ENCODE data around the gene PRKCE.

The PRKCE gene

DNA sequence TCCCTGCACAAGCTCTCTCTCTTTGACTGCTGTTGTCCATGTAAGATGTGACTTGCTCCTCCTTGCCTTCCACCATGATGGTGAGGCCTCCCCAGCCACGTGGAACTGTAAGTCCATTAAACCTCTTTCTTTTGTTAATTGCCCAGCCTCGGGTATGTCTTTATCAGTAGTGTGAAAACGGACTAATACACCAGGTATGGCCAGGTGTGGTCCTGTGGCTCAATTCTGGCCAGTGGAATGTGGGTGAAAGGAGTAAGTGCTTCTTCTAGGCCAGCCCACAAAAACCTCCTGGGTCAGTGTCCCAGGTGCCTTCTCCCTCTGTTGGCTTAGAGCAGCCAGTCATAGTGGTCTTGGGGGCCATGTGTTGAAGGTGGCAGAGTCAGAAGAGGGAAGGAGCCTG is 57.0 kb downstream of the PRKCE start:
- ChIA-PET CTCF (no interaction called here), POLR2A (ENCODE audit: low non-redundant PET) (no interaction called here)
- TF ChIP-seq, protein P1, sequence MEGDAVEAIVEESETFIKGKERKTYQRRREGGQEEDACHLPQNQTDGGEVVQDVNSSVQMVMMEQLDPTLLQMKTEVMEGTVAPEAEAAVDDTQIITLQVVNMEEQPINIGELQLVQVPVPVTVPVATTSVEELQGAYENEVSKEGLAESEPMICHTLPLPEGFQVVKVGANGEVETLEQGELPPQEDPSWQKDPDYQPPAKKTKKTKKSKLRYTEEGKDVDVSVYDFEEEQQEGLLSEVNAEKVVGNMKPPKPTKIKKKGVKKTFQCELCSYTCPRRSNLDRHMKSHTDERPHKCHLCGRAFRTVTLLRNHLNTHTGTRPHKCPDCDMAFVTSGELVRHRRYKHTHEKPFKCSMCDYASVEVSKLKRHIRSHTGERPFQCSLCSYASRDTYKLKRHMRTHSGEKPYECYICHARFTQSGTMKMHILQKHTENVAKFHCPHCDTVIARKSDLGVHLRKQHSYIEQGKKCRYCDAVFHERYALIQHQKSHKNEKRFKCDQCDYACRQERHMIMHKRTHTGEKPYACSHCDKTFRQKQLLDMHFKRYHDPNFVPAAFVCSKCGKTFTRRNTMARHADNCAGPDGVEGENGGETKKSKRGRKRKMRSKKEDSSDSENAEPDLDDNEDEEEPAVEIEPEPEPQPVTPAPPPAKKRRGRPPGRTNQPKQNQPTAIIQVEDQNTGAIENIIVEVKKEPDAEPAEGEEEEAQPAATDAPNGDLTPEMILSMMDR (conservative IDR thresholded peaks at IDR 0.05; ENCODE audit: low read depth): no peak
- no peak overlapping the region for H3K27ac ChIP-seq
- no peak for DNase-seq (ENCODE audit: low spot score)

DNA sequence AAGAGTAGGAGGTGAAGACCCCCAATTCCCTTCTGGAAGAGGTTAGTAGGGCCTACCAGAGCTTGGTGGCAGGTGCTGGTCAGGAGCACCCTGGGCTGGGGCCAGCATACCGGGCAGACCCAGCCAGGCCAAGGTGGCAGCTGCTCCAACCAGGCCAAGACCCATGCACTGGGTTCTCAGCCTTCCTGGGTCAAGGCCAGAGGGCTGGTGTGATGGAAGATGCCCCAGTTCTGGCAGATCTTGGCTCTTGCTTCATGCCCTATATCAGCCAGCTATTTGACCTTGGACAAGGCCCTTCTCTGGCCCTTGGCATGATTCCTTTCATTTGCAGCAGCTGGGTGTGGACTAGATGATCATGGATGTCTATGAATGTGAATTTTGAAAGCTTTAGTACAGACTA is 57.7 kb downstream of the PRKCE start:
- DNase-seq (ENCODE audit: low spot score): no peak
- TF ChIP-seq, protein P1 (conservative IDR thresholded peaks at IDR 0.05; ENCODE audit: low read depth): no peak
- POLR2A ChIA-PET (ENCODE audit: low non-redundant PET): no interaction called here
- H3K27ac ChIP-seq: no peak overlapping the region
- CTCF ChIA-PET: interaction anchor here (0.6 kb wide), 1 partner anchor 285 kb away, joined by 3 read pairs; no protein-coding TSS in a partner anchor

GRCh38 chr2:45710468-45710867 is 59.0 kb downstream of the PRKCE start:
- CTCF ChIA-PET: interaction anchor here (1.2 kb wide), 1 partner anchor 60 kb away, joined by 3 read pairs; no protein-coding TSS in a partner anchor
- TF ChIP-seq, protein P1 (conservative IDR thresholded peaks at IDR 0.05; ENCODE audit: low read depth): no peak
- POLR2A ChIA-PET (ENCODE audit: low non-redundant PET): no interaction called here
- no peak overlapping the region for H3K27ac ChIP-seq
- no peak for DNase-seq (ENCODE audit: low spot score)

DNA sequence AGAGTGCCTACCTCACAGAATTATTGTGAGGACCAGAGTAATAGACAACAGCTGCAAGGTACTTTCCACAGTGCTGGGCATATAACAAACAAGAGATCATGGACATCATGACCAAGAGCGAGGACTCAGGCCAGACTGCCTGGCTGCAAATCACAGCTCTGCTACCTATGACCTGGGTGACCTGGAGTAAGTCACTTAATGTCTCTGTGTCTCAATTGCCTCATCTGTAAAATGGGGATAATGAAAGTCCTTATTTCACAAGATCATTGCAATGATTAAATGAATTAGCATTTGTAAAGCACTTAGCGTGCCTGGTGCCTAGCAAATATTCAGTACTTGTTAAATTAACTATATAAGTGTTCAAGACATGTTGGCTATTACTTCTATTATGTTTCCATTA is 59.7 kb downstream of the PRKCE start:
- no peak overlapping the region for H3K27ac ChIP-seq
- ChIA-PET POLR2A (ENCODE audit: low non-redundant PET) (no interaction called here), CTCF (interaction anchor here (0.7 to 1.2 kb wide), 2 partner anchors 49 to 61 kb away, joined by 3 read pairs; no protein-coding TSS in a partner anchor)
- no peak for DNase-seq (ENCODE audit: low spot score)
- TF ChIP-seq, protein P1 (conservative IDR thresholded peaks at IDR 0.05; ENCODE audit: low read depth): no peak

- no peak for DNase-seq (ENCODE audit: low spot score)
- H3K27ac ChIP-seq: no peak overlapping the region
- POLR2A ChIA-PET (ENCODE audit: low non-redundant PET): no interaction called here
- CTCF ChIA-PET: interaction anchor here (0.7 kb wide), 1 partner anchor 474 kb away, joined by 4 read pairs; no protein-coding TSS in a partner anchor
- TF ChIP-seq, protein P1 (conservative IDR thresholded peaks at IDR 0.05; ENCODE audit: low read depth): no peak
Measured at GRCh38 chr2:45712570-45712969, 61.1 kb downstream of the PRKCE start.

- DNase-seq (ENCODE audit: low spot score): no peak
- ChIA-PET CTCF (no interaction called here), POLR2A (ENCODE audit: low non-redundant PET) (no interaction called here)
- TF ChIP-seq, protein P1 (conservative IDR thresholded peaks at IDR 0.05; ENCODE audit: low read depth): no peak
- H3K27ac ChIP-seq: no peak overlapping the region
Measured at GRCh38 chr2:45713136-45713535, 61.7 kb downstream of the PRKCE start.

All from RWPE1 (cell line).